Endometrium (tissue), 2 donors: Measurements from ENCODE around the gene GFER.

Source experiments
- FAIRE-seq: peaks from 2 replicates; lab custom pipeline; 2012; peaks lifted over from hg19 to GRCh38; lab: Jason Lieb, UNC
- donor health status: control.
- donor health status: control.

GFER gene

GRCh38 chr16:1974157-1975070, 9.6 kb upstream of the GFER start:
- FAIRE-seq: no peak

GRCh38 chr16:1975432-1976215, 8.4 kb upstream of the GFER start:
- no peak for FAIRE-seq

- FAIRE-seq: no peak
Measured at GRCh38 chr16:1976216-1976520, 7.8 kb upstream of the GFER start.

- FAIRE-seq: no peak
Measured at GRCh38 chr16:1976951-1977874, 6.8 kb upstream of the GFER start.

GRCh38 chr16:1977875-1978268, 6.1 kb upstream of the GFER start:
- FAIRE-seq: no peak

- FAIRE-seq: no peak
Measured at GRCh38 chr16:1978476-1979120, 5.4 kb upstream of the GFER start.

- FAIRE-seq: no peak
Measured at GRCh38 chr16:1979271-1980029, 4.5 kb upstream of the GFER start.

GRCh38 chr16:1980030-1980769, 3.8 kb upstream of the GFER start:
- no peak for FAIRE-seq

- FAIRE-seq: no peak
Measured at GRCh38 chr16:1980770-1981087, 3.3 kb upstream of the GFER start.

GRCh38 chr16:1981398-1981836, 2.6 kb upstream of the GFER start, which contains the start of gene NOXO1:
TSS of gene NOXO1 (minus strand) at chr16:1981469. CDS start at chr16:1981179, 290 bp downstream.
- no peak for FAIRE-seq

GRCh38 chr16:1982013-1982433, 2.0 kb upstream of the GFER start:
- FAIRE-seq: no peak

GRCh38 chr16:1982991-1983543, 926 bp upstream of the GFER start:
- FAIRE-seq: no peak

- FAIRE-seq: no peak
Measured at GRCh38 chr16:1984347-1985225, 593 bp downstream of the GFER start.

GRCh38 chr16:1985466-1986150, 1.6 kb downstream of the GFER start:
- no peak for FAIRE-seq

GRCh38 chr16:1987198-1987597, 3.2 kb downstream of the GFER start:
- FAIRE-seq: no peak

GRCh38 chr16:1989209-1990100, 5.5 kb downstream of the GFER start, which contains the start of gene SYNGR3:
TSS of gene SYNGR3 (plus strand) at chr16:1989970. CDS start at chr16:1990103, 133 bp downstream.
- FAIRE-seq: no peak

GRCh38 chr16:1990101-1990350, 6.0 kb downstream of the GFER start:
- FAIRE-seq: no peak
